Lower leg skin (tissue), 4 donors: ENCODE measurements around the gene TFPI. TPM values are rescaled to one million over a fixed set of nuclear protein-coding genes. Genes with fewer than 3 reads are reported as not detected.
A peak's percentile ranks its signal among the peaks of the same experiment; 100 is the strongest.

Source experiments
- DNase-seq, 2 donors: peaks; one replicate each; pipeline ENCODE4 v3.0.0-alpha.2; 2019; ENCODE audit warnings: low spot score in 2 of 2
- H3K4me3 ChIP-seq: fragments of 200-600 bp; sonication (generic); 2 replicates; pipeline ENCODE4 v1.5.1; 2017; ENCODE audit warnings: mild to moderate bottlenecking, low read depth; ENCODE audit not compliant: poor library complexity, severe bottlenecking
- POLR2A ChIP-seq, 2 donors: fragments of 450-650 bp; IDR thresholded peaks; one replicate each; pipeline ENCODE4 v1.6.1; 2016 to 2017; ENCODE audit warnings: antibody characterized with exemption in 2 of 2, mild to moderate bottlenecking in 1 of 2, moderate library complexity in 1 of 2
- WGBS, 2 donors: methylation state at CpG; one replicate each; pipeline ENCODE4 v1.1.5; 2018; 5-methylcytosine and 5-hydroxymethylcytosine counted together
- intact Hi-C: fragments of 100-400 bp; cut with DNase I; formaldehyde crosslinking; loops from one replicate; pipeline ENCODE4 v1.15.0; 2023; ENCODE audit warnings: low total_unique reads
- total RNA-seq, 4 donors: library from RNA; depleted of rRNA; stranded (reverse); fragments of >200 nt; gene quantifications; one replicate each; pipeline ENCODE4 v1.1.0, GENCODE V29; 2016
- TF ChIP-seq, protein P1 (sequence below), 3 donors: fragments of 450-650 bp; IDR thresholded peaks; one replicate each; pipeline ENCODE4 v1.5.1; 2016; ENCODE audit warnings: antibody characterized with exemption in 3 of 3, mild to moderate bottlenecking in 3 of 3, moderate library complexity in 2 of 3

TFPI gene
- total RNA-seq, 4 donors from 2014 or later: 15.6 to 28.4 (median 16.0) TPM

DNA sequence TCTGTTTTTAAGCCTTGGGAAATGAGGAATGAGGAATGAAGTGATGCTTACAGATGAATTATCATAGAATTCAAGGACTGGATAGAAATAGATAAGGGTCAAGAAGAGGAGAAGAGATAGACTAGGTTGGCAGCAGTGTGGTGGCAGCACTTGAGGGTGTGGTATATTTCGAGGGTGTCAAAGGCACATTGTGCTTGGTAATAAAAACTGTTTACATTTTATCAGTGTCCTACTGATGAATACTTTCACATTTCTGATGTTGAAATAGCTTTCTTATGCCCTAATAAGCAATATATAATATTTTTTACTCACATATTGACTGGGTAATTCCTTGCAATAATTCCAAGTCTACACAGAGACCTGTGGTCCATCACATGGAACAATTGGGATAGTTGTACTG lies 3.4 kb downstream of the TFPI start:
- TF ChIP-seq, protein P1, sequence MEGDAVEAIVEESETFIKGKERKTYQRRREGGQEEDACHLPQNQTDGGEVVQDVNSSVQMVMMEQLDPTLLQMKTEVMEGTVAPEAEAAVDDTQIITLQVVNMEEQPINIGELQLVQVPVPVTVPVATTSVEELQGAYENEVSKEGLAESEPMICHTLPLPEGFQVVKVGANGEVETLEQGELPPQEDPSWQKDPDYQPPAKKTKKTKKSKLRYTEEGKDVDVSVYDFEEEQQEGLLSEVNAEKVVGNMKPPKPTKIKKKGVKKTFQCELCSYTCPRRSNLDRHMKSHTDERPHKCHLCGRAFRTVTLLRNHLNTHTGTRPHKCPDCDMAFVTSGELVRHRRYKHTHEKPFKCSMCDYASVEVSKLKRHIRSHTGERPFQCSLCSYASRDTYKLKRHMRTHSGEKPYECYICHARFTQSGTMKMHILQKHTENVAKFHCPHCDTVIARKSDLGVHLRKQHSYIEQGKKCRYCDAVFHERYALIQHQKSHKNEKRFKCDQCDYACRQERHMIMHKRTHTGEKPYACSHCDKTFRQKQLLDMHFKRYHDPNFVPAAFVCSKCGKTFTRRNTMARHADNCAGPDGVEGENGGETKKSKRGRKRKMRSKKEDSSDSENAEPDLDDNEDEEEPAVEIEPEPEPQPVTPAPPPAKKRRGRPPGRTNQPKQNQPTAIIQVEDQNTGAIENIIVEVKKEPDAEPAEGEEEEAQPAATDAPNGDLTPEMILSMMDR (IDR thresholded peaks at IDR 0.05): no peak
- no peak for TF ChIP-seq POLR2A (IDR thresholded peaks at IDR 0.05)
- intact Hi-C loops: no loop called here
- H3K4me3 ChIP-seq: no peak overlapping the region
- 78 to 81% methylated on average over 1 of the region's 1 CpG for WGBS, 2 donors
- DNase-seq: no peak

GRCh38 chr2:187549951-187550555 lies 4.2 kb downstream of the TFPI start:
- H3K4me3 ChIP-seq: no peak overlapping the region
- 74 to 78% methylated on average over 3 of the region's 3 CpGs for WGBS, 2 donors
- intact Hi-C loops: no loop called here
- no peak for DNase-seq
- TF ChIP-seq POLR2A (IDR thresholded peaks at IDR 0.05): no peak
- TF ChIP-seq, protein P1 (IDR thresholded peaks at IDR 0.05): no peak

- no peak for DNase-seq
- no peak overlapping the region for H3K4me3 ChIP-seq
- TF ChIP-seq, protein P1 (IDR thresholded peaks at IDR 0.05): no peak
- TF ChIP-seq POLR2A (IDR thresholded peaks at IDR 0.05): no peak
- intact Hi-C loops: no loop called here
Observed at GRCh38 chr2:187549193-187549592, 5.0 kb downstream of the TFPI start.

DNA sequence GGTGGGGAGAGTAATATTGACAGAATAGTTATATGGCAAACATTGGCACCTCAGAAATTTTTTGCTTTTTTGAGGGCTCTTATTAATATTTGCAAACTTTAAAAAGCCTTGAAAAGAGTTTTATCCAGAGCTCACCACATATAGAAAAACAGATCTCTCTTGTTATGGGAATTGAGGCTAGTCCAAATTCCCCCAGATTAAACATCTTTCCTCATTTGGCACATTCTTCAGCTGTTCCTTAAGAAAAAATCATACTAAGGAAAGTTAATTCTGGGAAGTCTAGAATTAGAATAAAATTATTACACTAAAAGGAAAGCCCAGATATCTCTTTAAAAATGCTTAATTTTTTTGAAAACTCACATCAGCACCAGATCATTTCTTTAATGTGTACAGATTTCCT lies 5.6 kb downstream of the TFPI start:
- H3K4me3 ChIP-seq: no peak overlapping the region
- intact Hi-C loops: no loop called here
- no peak for TF ChIP-seq POLR2A (IDR thresholded peaks at IDR 0.05)
- TF ChIP-seq, protein P1 (IDR thresholded peaks at IDR 0.05): no peak
- no peak for DNase-seq

- WGBS, 2 donors: 10 to 11% methylated on average over 2 of the region's 2 CpGs
- intact Hi-C loops: no loop called here
- DNase-seq: peak in 1 of 2 donors; percentile 85
- no peak overlapping the region for H3K4me3 ChIP-seq
- TF ChIP-seq, protein P1 (IDR thresholded peaks at IDR 0.05): no peak
- TF ChIP-seq POLR2A (IDR thresholded peaks at IDR 0.05): no peak
Observed at GRCh38 chr2:187547353-187547979, 6.8 kb downstream of the TFPI start.
